GM20431 (cell line): ENCODE results near the gene DYNLL1.
"Not testable (repeated sequence)": the region's sequence is repeated elsewhere in the genome, so short reads cannot be mapped to it uniquely, and the experiment has no call there.

Experiments
- in situ Hi-C: fragments of 300-500 bp; cut with MseI, MboI; formaldehyde crosslinking; loops from one replicate; pipeline ENCODE4 v1.15.0; 2020; ENCODE audit warnings: low sequenced_read_pairs; ENCODE audit not compliant: unreplicated experiment

Gene DYNLL1

GRCh38 chr12:120473807-120474615 lies 21.9 kb upstream of the DYNLL1 start:
- in situ Hi-C loops = no loop called here

DNA sequence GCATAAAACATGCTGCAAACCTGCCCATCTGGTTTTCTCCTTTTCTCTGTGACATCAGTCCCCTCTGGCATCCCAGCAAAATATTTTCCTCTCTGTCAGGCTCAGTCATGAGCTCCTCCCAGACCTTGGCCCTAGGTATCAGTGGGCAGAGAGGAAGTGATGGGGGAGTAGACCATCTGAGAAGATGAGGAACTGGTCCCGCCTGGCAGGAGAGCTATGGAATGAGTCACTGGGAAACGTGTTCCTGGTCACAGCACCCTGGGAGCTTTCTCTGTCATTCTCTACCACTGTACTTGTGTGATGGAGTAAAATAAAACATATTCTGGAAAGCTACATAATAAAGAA lies 21.3 kb upstream of the DYNLL1 start:
- in situ Hi-C loops = no loop called here

- in situ Hi-C loops = no loop called here
Measured at GRCh38 chr12:120475643-120476042, 20.3 kb upstream of the DYNLL1 start.

GRCh38 chr12:120479458-120479857 lies 16.5 kb upstream of the DYNLL1 start:
- in situ Hi-C loops = no loop called here

GRCh38 chr12:120480211-120480610 lies 15.7 kb upstream of the DYNLL1 start:
- in situ Hi-C loops = no loop called here

GRCh38 chr12:120481022-120481767 lies 14.7 kb upstream of the DYNLL1 start:
- in situ Hi-C loops = no loop called here

GRCh38 chr12:120483621-120484020 lies 12.3 kb upstream of the DYNLL1 start:
- in situ Hi-C loops = no loop called here

GRCh38 chr12:120485961-120486881 lies 9.7 kb upstream of the DYNLL1 start:
- in situ Hi-C loops = no loop called here

- in situ Hi-C loops = not testable (repeated sequence)
Measured at GRCh38 chr12:120487552-120487951, 8.4 kb upstream of the DYNLL1 start.

GRCh38 chr12:120488057-120488640 lies 7.8 kb upstream of the DYNLL1 start:
- in situ Hi-C loops = no loop called here

GRCh38 chr12:120489018-120489417 lies 6.9 kb upstream of the DYNLL1 start:
- in situ Hi-C loops = no loop called here

GRCh38 chr12:120490325-120490724 lies 5.6 kb upstream of the DYNLL1 start:
- in situ Hi-C loops = no loop called here

DNA sequence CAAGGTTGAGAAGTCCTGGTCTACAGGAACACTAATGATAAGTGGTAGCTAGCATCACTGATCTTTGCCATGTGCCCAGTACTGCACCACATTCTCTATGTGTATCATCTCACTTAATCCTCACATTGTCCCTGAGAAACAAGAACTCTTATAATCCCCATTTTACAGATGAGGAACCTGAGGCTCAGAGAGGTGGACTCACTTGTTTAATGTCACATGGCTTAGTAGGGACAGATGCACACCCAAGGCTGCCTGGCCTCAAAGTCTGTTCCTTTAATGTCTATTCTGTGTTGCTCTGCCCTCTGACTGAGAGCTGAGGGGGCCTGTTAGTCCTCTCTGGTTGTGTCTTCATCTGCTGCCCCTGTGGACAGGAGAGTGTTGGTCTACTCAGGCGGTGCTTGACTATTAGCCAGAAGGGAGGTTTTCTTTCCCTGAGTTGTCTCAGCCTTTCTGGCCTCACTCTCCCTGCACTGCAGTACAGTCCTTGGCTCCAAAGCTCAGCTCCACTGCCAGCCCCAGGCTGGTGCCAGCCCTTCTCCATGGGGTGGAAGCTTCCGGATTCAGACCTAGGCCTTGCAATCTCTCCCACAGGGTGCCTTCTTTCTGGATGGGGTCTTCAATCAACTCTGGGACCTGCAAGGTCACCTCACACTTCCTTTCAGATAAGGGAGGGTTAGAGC lies 4.9 kb upstream of the DYNLL1 start:
- in situ Hi-C loops = no loop called here

DNA sequence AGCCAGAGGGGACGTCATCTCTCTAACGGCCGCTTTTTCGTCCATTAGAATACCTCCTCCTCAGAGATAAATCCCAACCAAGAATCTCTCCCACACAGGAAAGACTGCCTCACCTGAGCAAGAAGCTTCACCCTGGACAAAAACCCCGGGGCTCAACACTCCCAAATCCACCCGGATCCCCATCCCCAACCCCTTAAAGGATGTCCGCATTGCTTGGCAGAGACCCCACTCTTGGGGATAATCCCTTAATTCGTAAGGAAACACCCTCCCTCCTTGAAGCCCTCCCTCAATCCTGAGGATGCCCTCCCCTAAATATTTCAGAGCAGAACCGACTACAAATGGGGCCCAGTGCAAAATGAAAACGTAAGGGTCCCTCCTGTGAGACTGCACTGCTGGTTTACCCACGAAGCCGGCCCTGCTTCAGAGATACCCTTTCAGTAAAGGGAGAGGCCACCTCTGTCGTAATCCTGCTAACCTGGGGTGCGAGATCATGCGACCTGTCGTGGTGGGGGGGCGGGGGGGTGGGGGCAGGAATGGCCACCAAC lies 655 bp upstream of the DYNLL1 start:
- in situ Hi-C loops = no loop called here

GRCh38 chr12:120496413-120497340 lies 764 bp downstream of the DYNLL1 start:
- in situ Hi-C loops = no loop called here

GRCh38 chr12:120497524-120498150 lies 1.7 kb downstream of the DYNLL1 start:
- in situ Hi-C loops = no loop called here

DNA sequence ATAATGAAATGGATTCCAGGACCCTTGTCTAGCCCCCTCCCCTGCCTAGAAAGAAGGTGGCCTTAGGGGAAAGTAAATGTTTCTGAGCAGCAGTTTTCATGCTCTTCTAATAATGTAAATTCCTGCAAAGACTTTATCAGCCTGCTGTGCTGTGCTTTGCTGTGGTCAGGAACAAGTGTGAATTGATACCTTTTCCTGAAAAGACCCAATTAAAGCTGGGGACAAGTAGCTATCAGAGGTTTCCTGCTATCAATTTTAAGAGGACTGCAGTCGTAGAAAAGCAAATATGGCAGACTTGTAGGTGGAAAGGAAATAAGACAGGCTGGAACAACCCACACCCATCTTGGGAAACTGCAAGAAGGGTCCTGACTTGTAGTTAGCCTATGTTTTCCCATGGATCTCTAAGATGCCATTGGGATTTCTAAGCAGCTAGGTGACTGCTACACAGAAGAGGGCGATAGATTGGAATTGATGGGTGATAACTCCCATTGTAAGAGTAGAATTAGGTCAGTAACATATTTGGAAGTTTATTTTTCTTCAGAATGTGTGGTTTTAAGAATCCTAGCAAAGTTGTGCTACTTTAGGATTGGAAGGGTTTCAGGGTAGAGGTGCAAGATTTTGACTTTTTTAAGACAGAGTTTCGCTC lies 3.1 kb downstream of the DYNLL1 start:
- in situ Hi-C loops = no loop called here
